IMR-90 (cell line): ENCODE results near the gene NOXA1. TPM values are rescaled to one million over a fixed set of nuclear protein-coding genes. Genes with fewer than 3 reads are reported as not detected.

Source experiments
- ATAC-seq: fragments of 200-7000 bp; cut with Tn5 transposase; 2 replicates; pipeline ENCODE4 v1.9.1; 2020; ENCODE audit warnings: low read depth, mild to moderate bottlenecking, moderate library complexity
- BruUV-seq: library from RNA; stranded (reverse); fragments of 400-500 nt; replicated peaks from 2 replicates; lab custom pipeline; 2021; lab: Mats Ljungman, UMichigan
- CTCF ChIA-PET: fragments of 300-600 bp; formaldehyde crosslinking; extraction: SDS; loops from one replicate; lab custom pipeline; 2021; ENCODE audit warnings: antibody characterized with exemption; lab: Yijun Ruan, JAX
- POLR2A ChIA-PET: fragments of 300-600 bp; sonication (Branson Sonifier 250); formaldehyde crosslinking; loops from one replicate; lab custom pipeline; 2022; ENCODE audit warnings: antibody characterized with exemption; ENCODE audit not compliant: unreplicated experiment; lab: Charles Lee
- DNase-seq: peaks from one replicate; pipeline ENCODE4 v3.0.0; 2013
- H2AFZ ChIP-seq: replicated peaks from 2 replicates; pipeline ENCODE3; 2013; ENCODE audit warnings: low read length, mild to moderate bottlenecking; ENCODE audit not compliant: poor library complexity
- H2AK5ac ChIP-seq: 2 replicates; pipeline ENCODE4 v1.6.1; 2013; ENCODE audit warnings: low read depth, low read length, inconsistent platforms
- H2AK9ac ChIP-seq: replicated peaks from 2 replicates; pipeline ENCODE3; 2013; ENCODE audit warnings: mild to moderate bottlenecking, low read depth, low read length, moderate library complexity; ENCODE audit not compliant: poor library complexity
- H2BK120ac ChIP-seq: 2 replicates; pipeline ENCODE4 v1.6.1; 2013; ENCODE audit warnings: low read depth, low read length, inconsistent platforms
- H2BK15ac ChIP-seq: 3 replicates; pipeline ENCODE4 v1.6.1; 2013; ENCODE audit warnings: low read depth, low read length, inconsistent platforms
- H2BK20ac ChIP-seq: 2 replicates; pipeline ENCODE4 v1.6.1; 2013; ENCODE audit warnings: low read depth, mild to moderate bottlenecking, inconsistent platforms, low read length, moderate library complexity
- H2BK5ac ChIP-seq: 2 replicates; pipeline ENCODE4 v1.6.1; 2013; ENCODE audit warnings: mild to moderate bottlenecking, low read depth, low read length, inconsistent platforms; ENCODE audit not compliant: poor library complexity, severe bottlenecking
- H3K14ac ChIP-seq: replicated peaks from 2 replicates; pipeline ENCODE4 v1.6.1; 2013; ENCODE audit warnings: low read depth, low read length, inconsistent platforms
- H3K18ac ChIP-seq: 2 replicates; pipeline ENCODE4 v1.6.1; 2013; ENCODE audit warnings: low read depth, low read length, control low read depth
- H3K23ac ChIP-seq: 2 replicates; pipeline ENCODE4 v1.6.1; 2013; ENCODE audit warnings: low read depth, low read length, inconsistent platforms
- H3K27ac ChIP-seq: 2 replicates; pipeline ENCODE4 v1.5.1; 2013; ENCODE audit warnings: mild to moderate bottlenecking, control low read depth, low read length; ENCODE audit not compliant: insufficient read depth
- H3K27me3 ChIP-seq: 2 replicates; pipeline ENCODE4 v1.6.1; 2013; ENCODE audit warnings: low read length; ENCODE audit not compliant: control insufficient read depth, insufficient read depth
- H3K36me3 ChIP-seq: 2 replicates; pipeline ENCODE4 v1.6.1; 2013; ENCODE audit warnings: low read length, mixed read lengths; ENCODE audit not compliant: control insufficient read depth, insufficient read depth
- H3K4ac ChIP-seq: 2 replicates; pipeline ENCODE4 v1.6.1; 2013; ENCODE audit warnings: low read depth, low read length, inconsistent platforms
- H3K4me1 ChIP-seq: 2 replicates; pipeline ENCODE4 v1.6.1; 2013; ENCODE audit warnings: low read length, mixed read lengths; ENCODE audit not compliant: control insufficient read depth, insufficient read depth
- H3K4me2 ChIP-seq: 2 replicates; pipeline ENCODE4 v1.6.1; 2013; ENCODE audit warnings: low read depth, mild to moderate bottlenecking, control low read depth, low read length, moderate library complexity
- H3K4me3 ChIP-seq: 2 replicates; pipeline ENCODE4 v1.5.1; 2013; ENCODE audit warnings: low read depth, mild to moderate bottlenecking, control low read depth, low read length, moderate library complexity; ENCODE audit not compliant: insufficient read depth
- H3K56ac ChIP-seq: 2 replicates; pipeline ENCODE4 v1.6.1; 2013; ENCODE audit warnings: low read length, inconsistent platforms; ENCODE audit not compliant: insufficient read depth; ENCODE audit errors: extremely low read depth
- H3K79me1 ChIP-seq, 2 experiments: 2 replicates each; pipeline ENCODE4 v1.6.1; 2013; ENCODE audit warnings: low read length in 2 of 2, inconsistent platforms in 1 of 2, low read depth in 1 of 2
- H3K9ac ChIP-seq: 2 replicates; pipeline ENCODE4 v1.6.1; 2013; ENCODE audit warnings: low read depth, low read length, control low read depth
- H3K9me1 ChIP-seq: 2 replicates; pipeline ENCODE4 v1.6.1; 2013; ENCODE audit warnings: low read length, inconsistent platforms; ENCODE audit not compliant: insufficient read depth
- H3K9me3 ChIP-seq: 2 replicates; pipeline ENCODE4 v1.6.1; 2013; ENCODE audit warnings: low read length; ENCODE audit not compliant: control insufficient read depth, insufficient read depth
- H4K20me1 ChIP-seq: 2 replicates; pipeline ENCODE4 v1.6.1; 2013; ENCODE audit warnings: low read length, inconsistent platforms; ENCODE audit not compliant: insufficient read depth
- H4K5ac ChIP-seq: 2 replicates; pipeline ENCODE4 v1.6.1; 2013; ENCODE audit warnings: mild to moderate bottlenecking, low read depth, low read length, control low read depth
- H4K8ac ChIP-seq, 2 experiments: 2 replicates each; pipeline ENCODE4 v1.6.1; 2013; ENCODE audit warnings: low read depth in 2 of 2, low read length in 2 of 2, control low read depth in 1 of 2, inconsistent platforms in 1 of 2
- H4K91ac ChIP-seq: 2 replicates; pipeline ENCODE4 v1.6.1; 2013; ENCODE audit warnings: low read depth, low read length, inconsistent platforms; ENCODE audit not compliant: insufficient read depth
- CEBPB ChIP-seq: IDR thresholded peaks from 2 replicates; pipeline ENCODE4 v1.6.1; 2012; ENCODE audit warnings: low read depth, low read length, improper control_type of control experiment
- MAFK ChIP-seq: IDR thresholded peaks from 2 replicates; pipeline ENCODE4 v1.6.1; 2012; ENCODE audit warnings: low read depth, low read length, improper control_type of control experiment
- RAD21 ChIP-seq: IDR thresholded peaks from 2 replicates; pipeline ENCODE4 v1.6.1; 2012; ENCODE audit warnings: low read length, improper control_type of control experiment
- RFX5 ChIP-seq: IDR thresholded peaks from 2 replicates; pipeline ENCODE4 v1.8.0; 2012; ENCODE audit warnings: low read depth, mild to moderate bottlenecking, low read length, moderate library complexity
- SMC3 ChIP-seq: fragments of 150-350 bp; IDR thresholded peaks from 2 replicates; pipeline ENCODE4 v1.6.1; 2016; ENCODE audit warnings: low read depth, mild to moderate bottlenecking, antibody characterized with exemption, low read length, moderate library complexity
- WGBS, 2 experiments: methylation state at CpG; one replicate each; pipeline versions ENCODE4 v1.1.5 to v1.1.7; 2013; ENCODE audit warnings: missing lambda C conversion rate in 2 of 2; ENCODE audit not compliant: insufficient read length in 1 of 2; ENCODE audit errors: extremely low coverage in 2 of 2; 5-methylcytosine and 5-hydroxymethylcytosine counted together
- dilution Hi-C: fragments of 300-500 bp; cut with HindIII; formaldehyde crosslinking; loops from one replicate; pipeline ENCODE4 v1.14.3; 2018; ENCODE audit warnings: low sequenced_read_pairs; ENCODE audit not compliant: unreplicated experiment
- in situ Hi-C: fragments of 300-500 bp; cut with MboI; formaldehyde crosslinking; loops from 3 replicates; pipeline ENCODE4 v1.14.3; 2019; ENCODE audit warnings: low sequenced_read_pairs, inconsistent platforms, mixed read lengths
- intact Hi-C: fragments of 100-400 bp; cut with micrococcal nuclease; formaldehyde crosslinking; loops from 2 replicates; pipeline ENCODE4 v1.10.0; 2022
- polyA plus RNA-seq, 3 experiments: library from polyadenylated mRNA; depleted of rRNA; stranded (reverse); fragments of >200 nt; gene quantifications; 2 replicates each; pipeline ENCODE4 v1.2.3, GENCODE V29; 2012; ENCODE audit warnings: low replicate concordance in 1 of 3
- total RNA-seq: library from RNA; depleted of rRNA; stranded (reverse); fragments of >200 nt; gene quantifications from 2 replicates; pipeline ENCODE4 v1.2.3, GENCODE V29; 2012

NOXA1 gene
- total and polyA plus RNA-seq, 2 of the 4 experiments (the other 2 are of a cell fraction) = 0.17 TPM; not detected in 1

DNA sequence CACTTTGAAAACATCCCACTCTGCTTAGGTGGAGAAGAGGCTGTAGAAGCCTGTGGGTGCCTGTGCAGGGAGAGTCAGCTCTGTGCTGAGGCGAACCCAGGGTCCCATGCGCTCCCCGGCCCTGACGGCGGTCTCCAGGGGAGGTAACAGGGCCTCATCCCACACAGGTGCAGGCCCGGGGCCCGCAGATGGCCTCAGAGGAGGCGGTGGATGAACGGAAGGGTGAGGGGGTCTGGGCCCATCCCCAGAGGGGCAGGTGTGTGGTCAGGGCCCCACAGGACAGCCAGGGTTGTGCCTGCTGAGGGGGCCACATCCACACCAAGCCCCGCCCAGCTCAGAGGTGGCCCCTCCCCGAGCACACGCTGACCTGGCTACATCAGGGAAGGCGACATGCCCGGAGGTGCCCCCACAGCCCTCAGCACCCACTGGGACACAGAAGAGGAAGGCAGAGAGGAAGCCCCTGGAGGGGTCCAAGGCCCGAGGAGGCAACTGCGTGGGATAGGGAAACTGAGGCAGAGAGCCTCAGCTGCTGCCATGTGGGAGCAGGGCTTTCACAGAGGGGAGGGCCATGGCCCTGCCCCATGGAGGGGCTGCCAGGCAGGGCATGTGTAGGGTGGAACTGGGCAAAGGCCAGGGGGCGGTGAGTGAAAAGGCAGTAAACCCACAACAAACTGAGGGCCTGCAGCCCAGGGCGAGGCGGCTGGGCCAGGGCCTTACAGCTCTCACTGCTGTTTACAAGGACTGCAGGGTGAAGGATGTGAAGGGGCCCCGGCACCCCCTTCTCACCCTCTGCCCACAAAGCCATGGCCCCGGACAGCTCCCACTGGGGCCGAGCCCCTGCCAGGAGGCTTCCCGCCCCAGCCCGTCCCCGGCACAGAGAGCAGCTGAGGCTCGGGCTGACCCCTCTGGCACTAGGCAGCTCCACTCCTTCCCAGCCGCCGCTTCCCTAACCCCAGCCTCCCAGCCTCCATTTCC, 29.7 kb upstream of the NOXA1 start:
- Histone ChIP-seq H3K9me3 (no peaks in the 10 kb centered on the region), H2BK120ac (no peak overlapping the region), H3K23ac (no peak overlapping the region), H2AFZ (no peak overlapping the region), H3K27me3 (no peaks in the 10 kb centered on the region), H4K5ac (no peak overlapping the region), H3K27ac (no peak overlapping the region), H3K18ac (no peak overlapping the region), H2BK5ac (no peak overlapping the region), H4K8ac (no peak overlapping the region), H2BK15ac (no peak overlapping the region), H3K56ac (no peak overlapping the region), H4K91ac (no peak overlapping the region), H3K36me3 (peaks cover 4% of the 10 kb centered on the region; the same call in 1 of the 2 replicates), H2BK20ac (no peak overlapping the region), H3K4ac (no peak overlapping the region), H3K9me1 (no peaks in the 10 kb centered on the region; the same call in 1 of the 2 replicates), H2AK9ac (no peak overlapping the region), H2AK5ac (no peak overlapping the region), H4K20me1 (peaks cover 3% of the 10 kb centered on the region), H3K4me3 (no peak overlapping the region), H3K14ac (no peak overlapping the region), H3K4me2 (no peak overlapping the region), H3K9ac (no peak overlapping the region), H3K4me1 (peaks cover 11% of the 10 kb centered on the region), H3K79me1 (no peaks in the 10 kb centered on the region; a peak in 1 of 4 replicates)
- ChIA-PET POLR2A (no interaction called here), CTCF (no interaction called here)
- ATAC-seq = no peak
- in situ Hi-C loops = no loop called here
- 97% methylated on average over 5 of the region's 28 CpGs; no CpG with 5 or more reads in 1 of the 2 experiments for whole genome bisulfite sequencing, 2 experiments
- TF ChIP-seq RAD21 (no peak), RFX5 (no peak), CEBPB (no peak), SMC3 (no peak), MAFK (no peak)
- no peak for DNase-seq
- intact Hi-C loops = no loop called here
- BruUV-seq = no TSS peak
- dilution Hi-C loops = no loop called here
